CMK (cell line): ENCODE results near the gene PLEKHH2.

Source experiments
- DNase-seq: peaks from one replicate; pipeline ENCODE4 v3.0.0-alpha.2; 2010; ENCODE audit warnings: low read depth

The PLEKHH2 gene

DNA sequence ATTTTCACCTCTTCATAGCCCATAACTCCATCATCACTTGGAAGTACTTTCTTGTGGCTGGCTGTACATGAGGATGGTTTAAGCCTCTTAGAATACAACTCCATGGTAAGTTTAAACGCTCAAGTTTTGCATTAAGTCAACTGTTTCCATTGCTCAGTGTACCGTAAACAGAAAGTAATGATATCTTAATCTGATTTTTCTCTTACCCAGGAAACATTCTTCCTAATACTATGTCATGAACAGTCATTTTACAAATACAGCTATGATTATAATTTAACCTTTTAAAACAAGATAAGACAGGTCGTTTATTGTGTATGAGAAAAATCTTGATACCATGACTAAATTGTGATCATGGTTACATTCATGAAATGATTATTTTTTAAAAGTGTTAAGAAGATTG is 125.2 kb downstream of the PLEKHH2 start:
- DNase-seq = no peak

- no peak for DNase-seq
Measured at GRCh38 chr2:43763091-43763490, 126.0 kb downstream of the PLEKHH2 start.

- no peak for DNase-seq
Measured at GRCh38 chr2:43764086-43764705, 127.1 kb downstream of the PLEKHH2 start.

- no peak for DNase-seq
Measured at GRCh38 chr2:43766006-43766405, 128.9 kb downstream of the PLEKHH2 start.

GRCh38 chr2:43773876-43774613 is 137.0 kb downstream of the PLEKHH2 start, which contains the start of gene DYNC2LI1:
Gene DYNC2LI1, plus strand, starts transcription at chr2:43774039. Its CDS starts 100 bp downstream, at chr2:43774139.
- peak; percentile 55 for DNase-seq

GRCh38 chr2:43774617-43775016 is 137.6 kb downstream of the PLEKHH2 start:
- no peak for DNase-seq

DNA sequence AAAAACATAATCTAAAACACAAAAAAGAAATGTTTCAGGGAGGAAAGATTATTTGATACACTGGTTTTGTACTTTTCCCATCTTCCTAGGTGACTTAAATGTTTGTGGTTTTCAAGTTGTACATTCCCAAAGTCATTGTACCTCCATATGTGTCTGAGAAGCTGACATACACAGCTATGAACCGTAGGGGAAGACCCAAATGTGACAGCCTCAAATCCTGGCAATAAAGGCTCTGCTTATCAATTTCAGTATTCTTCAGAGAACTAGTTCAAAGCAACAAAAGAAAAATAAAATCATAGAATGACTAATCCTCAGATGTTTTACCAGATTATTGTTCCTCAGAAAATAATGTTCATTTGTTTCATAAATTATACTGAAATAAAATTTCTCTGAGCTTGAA is 139.3 kb downstream of the PLEKHH2 start:
- no peak for DNase-seq

- DNase-seq = no peak
Measured at GRCh38 chr2:43777306-43777926, 140.4 kb downstream of the PLEKHH2 start.

- no peak for DNase-seq
Measured at GRCh38 chr2:43778233-43778632, 141.2 kb downstream of the PLEKHH2 start.

DNA sequence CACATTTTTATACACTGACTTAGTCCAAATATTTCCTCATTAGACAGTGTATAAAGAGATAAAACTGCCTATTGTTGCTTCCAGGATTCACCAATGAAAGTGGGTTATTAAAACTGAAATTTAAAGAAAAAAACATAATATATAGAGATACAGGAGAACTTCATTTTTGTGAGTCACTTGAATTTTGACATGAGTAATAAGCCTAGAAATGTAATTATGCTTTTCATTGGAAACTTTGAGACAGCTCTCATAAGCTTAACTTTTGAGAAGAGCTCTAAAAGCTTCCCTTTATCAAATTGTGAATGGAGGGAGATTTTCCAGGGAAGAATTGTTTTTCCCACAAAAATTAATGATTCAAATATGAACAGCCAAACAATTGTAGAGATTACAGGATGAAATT is 150.8 kb downstream of the PLEKHH2 start:
- no peak for DNase-seq

GRCh38 chr2:43788646-43789045 is 151.6 kb downstream of the PLEKHH2 start:
- no peak for DNase-seq

GRCh38 chr2:43790147-43790546 is 153.1 kb downstream of the PLEKHH2 start:
- no peak for DNase-seq

- no peak for DNase-seq
Measured at GRCh38 chr2:43791035-43791765, 154.1 kb downstream of the PLEKHH2 start.

- no peak for DNase-seq
Measured at GRCh38 chr2:43792653-43793052, 155.6 kb downstream of the PLEKHH2 start.

DNA sequence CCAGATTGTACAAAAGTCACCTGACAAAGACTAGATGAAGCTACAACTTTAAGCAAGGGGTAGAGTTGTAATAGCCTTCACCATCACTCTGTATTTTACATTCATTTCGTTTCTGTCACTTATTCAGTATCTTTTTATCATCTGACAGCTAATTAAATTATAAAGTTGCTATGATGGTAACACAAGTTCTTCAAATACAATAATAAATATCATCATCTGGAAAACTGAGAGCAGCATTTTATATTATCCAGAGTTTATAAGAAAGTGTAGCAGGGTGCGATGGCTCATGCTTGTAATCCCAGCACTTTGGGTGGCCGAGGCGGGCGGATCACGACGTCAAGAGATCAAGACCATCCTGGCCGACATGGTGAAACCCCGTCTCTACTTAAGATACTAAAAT is 157.9 kb downstream of the PLEKHH2 start:
- DNase-seq = no peak

- DNase-seq = no peak
Measured at GRCh38 chr2:43796206-43796605, 159.1 kb downstream of the PLEKHH2 start.

DNA sequence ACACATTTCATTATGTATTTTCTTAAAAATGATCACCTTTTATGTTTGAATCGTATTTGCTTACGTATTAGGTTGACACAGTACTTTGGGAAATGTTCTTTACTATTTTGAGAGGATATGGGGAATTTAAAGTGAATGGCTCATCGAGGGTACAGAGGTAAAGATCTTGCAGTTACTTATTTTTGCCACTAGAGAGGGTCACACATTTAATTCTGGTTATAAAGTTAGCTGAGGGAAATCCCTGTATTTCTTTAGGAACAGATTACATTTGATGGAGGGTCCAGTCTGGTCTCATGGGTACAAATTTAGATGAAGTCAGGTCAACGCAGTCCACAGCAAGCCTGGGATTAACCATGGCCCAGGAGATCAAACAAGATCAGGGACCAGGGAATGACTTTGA is 161.2 kb downstream of the PLEKHH2 start:
- no peak for DNase-seq

DNA sequence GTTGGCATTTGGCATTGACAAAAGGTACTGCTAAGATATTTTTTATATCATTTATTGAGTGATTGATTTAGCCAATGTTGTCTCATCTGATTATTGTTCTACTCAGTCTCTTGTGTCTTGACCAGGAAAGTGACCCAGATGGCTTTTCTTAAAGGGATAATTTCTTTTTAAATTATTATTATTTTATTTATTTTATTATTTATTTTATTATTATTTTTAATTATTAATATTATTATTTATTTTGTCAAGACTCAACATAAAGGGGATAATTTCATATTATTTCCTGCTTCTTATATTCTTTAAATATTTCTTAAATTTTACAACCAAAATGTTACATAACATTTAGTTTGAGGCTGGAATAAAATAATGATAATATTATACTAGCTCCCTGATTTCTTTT is 163.8 kb downstream of the PLEKHH2 start:
- no peak for DNase-seq

- no peak for DNase-seq
Measured at GRCh38 chr2:43802135-43802534, 165.1 kb downstream of the PLEKHH2 start.

- no peak for DNase-seq
Measured at GRCh38 chr2:43803113-43803512, 166.1 kb downstream of the PLEKHH2 start.

GRCh38 chr2:43806719-43807031 is 169.6 kb downstream of the PLEKHH2 start:
- DNase-seq = no peak

- no peak for DNase-seq
Measured at GRCh38 chr2:43810452-43810851, 173.4 kb downstream of the PLEKHH2 start.

GRCh38 chr2:43810888-43811287 is 173.8 kb downstream of the PLEKHH2 start:
- DNase-seq = no peak
